ACHN (cell line): ENCODE measurements around the gene ZMIZ1.
A peak's percentile ranks its signal among the peaks of the same experiment; 100 is the strongest.

Source experiments
- DNase-seq: peaks from one replicate; pipeline ENCODE4 v3.0.0-alpha.2; 2015
- in situ Hi-C: cut with HindIII; loops from 2 replicates; pipeline ENCODE4 v1.10.0; 2017; ENCODE audit warnings: low sequenced_read_pairs, low pct_ligation_motif_present, low pct_unique_long_range_greater_than_20kb

The ZMIZ1 gene

GRCh38 chr10:79073784-79074432, 5.1 kb downstream of the ZMIZ1 start:
- peak; percentile 64 for DNase-seq
- in situ Hi-C loops, result no loop called here

GRCh38 chr10:79074732-79075131, 6.0 kb downstream of the ZMIZ1 start:
- in situ Hi-C loops, result no loop called here

GRCh38 chr10:79075418-79075817, 6.7 kb downstream of the ZMIZ1 start:
- in situ Hi-C loops, result no loop called here
- no peak for DNase-seq

More at GRCh38 chr10:79074732-79075131, 6.0 kb downstream of the ZMIZ1 start:
- DNase-seq, result no peak

- in situ Hi-C loops, result no loop called here
- DNase-seq, result no peak
Observed at GRCh38 chr10:79077488-79078173, 8.9 kb downstream of the ZMIZ1 start.

GRCh38 chr10:79078367-79079053, 9.7 kb downstream of the ZMIZ1 start:
- in situ Hi-C loops, result no loop called here
- no peak for DNase-seq

- in situ Hi-C loops, result no loop called here
- DNase-seq, result no peak
Observed at GRCh38 chr10:79079054-79079397, 10.3 kb downstream of the ZMIZ1 start.

GRCh38 chr10:79079490-79080355, 11.0 kb downstream of the ZMIZ1 start:
- no peak for DNase-seq
- in situ Hi-C loops, result no loop called here

- in situ Hi-C loops, result no loop called here
- DNase-seq, result peak; percentile 24
Observed at GRCh38 chr10:79081353-79082034, 12.7 kb downstream of the ZMIZ1 start.

- no peak for DNase-seq
- in situ Hi-C loops, result no loop called here
Observed at GRCh38 chr10:79082035-79082373, 13.2 kb downstream of the ZMIZ1 start.

- in situ Hi-C loops, result no loop called here
- no peak for DNase-seq
Observed at GRCh38 chr10:79082631-79083596, 14.1 kb downstream of the ZMIZ1 start.

- in situ Hi-C loops, result no loop called here
- peak; percentile 59 for DNase-seq
Observed at GRCh38 chr10:79084012-79084971, 15.5 kb downstream of the ZMIZ1 start.

GRCh38 chr10:79084972-79085597, 16.3 kb downstream of the ZMIZ1 start:
- peak; percentile 80 for DNase-seq
- in situ Hi-C loops, result no loop called here

GRCh38 chr10:79086822-79087221, 18.1 kb downstream of the ZMIZ1 start:
- DNase-seq, result no peak
- in situ Hi-C loops, result no loop called here

GRCh38 chr10:79087721-79088120, 19.0 kb downstream of the ZMIZ1 start:
- in situ Hi-C loops, result no loop called here
- DNase-seq, result no peak

- in situ Hi-C loops, result no loop called here
- DNase-seq, result no peak
Observed at GRCh38 chr10:79088176-79088575, 19.4 kb downstream of the ZMIZ1 start.
